Measurements from ENCODE around the gene RAB29.
A peak's percentile ranks its signal among the peaks of the same experiment; 100 is the strongest.
"Not testable (repeated sequence)": the region's sequence is repeated elsewhere in the genome, so short reads cannot be mapped to it uniquely, and the experiment has no call there.

RAB29 gene, protein sequence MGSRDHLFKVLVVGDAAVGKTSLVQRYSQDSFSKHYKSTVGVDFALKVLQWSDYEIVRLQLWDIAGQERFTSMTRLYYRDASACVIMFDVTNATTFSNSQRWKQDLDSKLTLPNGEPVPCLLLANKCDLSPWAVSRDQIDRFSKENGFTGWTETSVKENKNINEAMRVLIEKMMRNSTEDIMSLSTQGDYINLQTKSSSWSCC

DNA sequence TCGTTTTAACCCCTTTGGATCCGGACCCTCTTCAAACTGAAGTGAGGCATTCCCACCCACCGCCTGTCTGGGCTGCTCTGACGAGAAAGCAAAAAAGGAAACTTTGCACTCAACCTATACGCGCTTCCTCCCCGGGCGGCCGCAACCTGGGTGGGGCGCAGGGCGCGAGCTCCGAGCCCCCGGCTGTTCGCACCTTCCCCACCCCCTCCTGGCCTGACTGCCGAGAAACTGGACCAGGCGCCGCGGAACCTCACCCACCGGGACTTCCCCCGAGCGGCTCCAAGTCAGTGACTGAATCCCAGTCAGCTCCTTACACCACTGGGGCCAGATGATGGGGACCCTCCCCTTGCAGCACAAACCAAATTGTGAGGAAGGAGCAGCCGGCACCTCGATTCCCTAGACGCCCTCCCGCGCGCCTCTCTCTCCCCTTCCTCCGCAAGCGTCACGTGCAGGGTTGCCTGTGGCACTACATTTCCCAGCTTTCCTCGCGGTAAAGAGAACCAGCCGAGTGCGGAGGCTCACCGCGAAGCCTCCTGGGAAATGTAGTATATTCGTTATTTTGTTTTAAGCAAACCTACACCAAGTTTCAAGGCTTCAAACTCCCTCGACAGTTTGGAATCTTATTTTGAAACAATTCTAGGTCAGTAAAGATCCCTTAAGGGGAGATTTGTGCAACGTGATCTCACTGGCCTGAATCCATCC lies at the start of gene RAB29:
Gene RAB29, minus strand, starts transcription at position 468 of the 702 bp plus-strand sequence. CDS start 526 bp downstream, outside the sequence.
- DNase-seq = peak; percentile 76

DNA sequence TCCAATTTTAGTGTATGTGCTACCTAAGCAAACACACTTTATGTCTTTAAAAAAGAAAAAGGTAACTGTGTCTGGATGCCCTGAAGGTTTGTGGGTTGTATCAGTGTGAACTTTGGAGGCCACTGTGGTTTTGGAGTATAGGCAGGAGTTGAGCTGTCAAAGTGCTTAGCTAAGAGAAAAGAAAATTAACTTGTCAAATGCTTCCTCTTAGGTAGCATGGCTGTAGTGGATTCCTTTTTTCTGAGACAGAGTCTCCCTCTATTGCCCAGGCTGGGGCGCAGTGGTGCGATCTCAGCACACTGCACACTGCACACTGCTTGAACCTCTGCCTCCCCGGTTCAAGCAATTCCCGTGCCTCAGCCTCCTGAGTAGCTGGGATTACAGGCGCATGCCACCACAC lies 48.9 kb upstream of the RAB29 start:
- DNase-seq = no peak

DNA sequence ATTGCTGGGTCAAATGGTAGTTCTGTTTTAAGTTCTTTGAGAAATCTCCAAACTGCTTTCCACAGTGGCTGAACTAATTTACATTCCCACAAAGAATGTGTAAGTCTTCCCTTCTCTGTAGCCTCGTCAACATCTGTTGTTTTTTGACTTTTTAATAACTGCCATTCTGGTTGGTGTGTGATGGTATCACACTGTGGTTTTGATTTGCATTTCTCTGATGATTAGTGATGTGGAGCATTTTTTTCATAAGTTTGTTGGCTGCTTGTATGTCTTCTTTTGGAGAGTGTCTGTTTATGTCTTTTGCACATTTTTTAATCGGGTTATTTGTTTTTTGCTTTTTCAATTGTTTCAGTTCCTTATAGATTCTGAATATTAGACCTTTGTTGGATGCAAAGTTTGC lies 48.0 kb upstream of the RAB29 start:
- DNase-seq = not testable (repeated sequence)

GRCh38 chr1:205822397-205822796 lies 47.1 kb upstream of the RAB29 start:
- DNase-seq = no peak

GRCh38 chr1:205817988-205818387 lies 42.7 kb upstream of the RAB29 start:
- no peak for DNase-seq

DNA sequence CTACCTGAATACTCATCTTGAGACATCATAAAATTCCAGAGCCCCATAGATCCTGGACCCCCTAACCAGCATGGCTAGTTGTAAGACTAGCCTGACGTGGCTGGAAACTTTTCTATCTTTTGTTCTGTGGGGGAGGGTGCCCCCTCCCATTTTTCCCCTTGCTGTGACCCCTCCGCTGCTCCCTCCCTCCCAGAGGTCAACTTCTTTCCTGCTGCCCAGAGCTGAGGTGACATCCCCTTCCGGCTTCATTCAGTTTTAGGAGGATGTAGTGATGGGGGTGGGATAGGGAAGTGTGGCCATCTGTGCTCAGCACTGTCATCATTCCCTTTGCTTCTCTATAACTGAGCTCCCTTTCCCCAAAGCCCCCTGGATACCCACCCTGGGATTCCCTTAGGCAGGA lies 42.1 kb upstream of the RAB29 start:
- DNase-seq = no peak

- DNase-seq = no peak
Measured at GRCh38 chr1:205813755-205814058, 38.4 kb upstream of the RAB29 start.

GRCh38 chr1:205812878-205813754 lies 37.8 kb upstream of the RAB29 start, which contains the start of gene SLC41A1:
Gene SLC41A1 (minus strand): TSS chr1:205813198. CDS start chr1:205810441, 2,757 bp downstream.
- peak; percentile 85 for DNase-seq

- DNase-seq = peak; percentile 9
Measured at GRCh38 chr1:205812271-205812877, 37.1 kb upstream of the RAB29 start.

DNA sequence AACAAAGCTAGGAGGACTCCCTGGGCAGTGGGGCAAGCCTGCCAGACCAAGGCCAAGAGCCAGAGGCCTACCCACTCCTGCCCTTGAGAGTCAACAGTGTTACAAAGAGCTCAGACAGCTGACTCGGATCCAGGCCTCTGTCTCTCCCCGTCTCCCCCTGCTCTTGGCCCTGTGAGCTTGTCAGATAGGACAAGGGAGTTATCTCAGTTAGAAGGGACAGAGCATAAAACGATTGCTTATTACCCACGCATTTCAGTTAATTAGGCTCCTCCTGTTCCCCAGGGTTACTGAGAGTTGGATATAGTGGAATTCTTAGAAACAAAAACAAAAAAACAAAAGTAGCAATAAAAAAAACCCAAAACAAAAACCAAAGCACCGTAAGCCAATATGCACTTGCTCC lies 36.4 kb upstream of the RAB29 start:
- DNase-seq = no peak

DNA sequence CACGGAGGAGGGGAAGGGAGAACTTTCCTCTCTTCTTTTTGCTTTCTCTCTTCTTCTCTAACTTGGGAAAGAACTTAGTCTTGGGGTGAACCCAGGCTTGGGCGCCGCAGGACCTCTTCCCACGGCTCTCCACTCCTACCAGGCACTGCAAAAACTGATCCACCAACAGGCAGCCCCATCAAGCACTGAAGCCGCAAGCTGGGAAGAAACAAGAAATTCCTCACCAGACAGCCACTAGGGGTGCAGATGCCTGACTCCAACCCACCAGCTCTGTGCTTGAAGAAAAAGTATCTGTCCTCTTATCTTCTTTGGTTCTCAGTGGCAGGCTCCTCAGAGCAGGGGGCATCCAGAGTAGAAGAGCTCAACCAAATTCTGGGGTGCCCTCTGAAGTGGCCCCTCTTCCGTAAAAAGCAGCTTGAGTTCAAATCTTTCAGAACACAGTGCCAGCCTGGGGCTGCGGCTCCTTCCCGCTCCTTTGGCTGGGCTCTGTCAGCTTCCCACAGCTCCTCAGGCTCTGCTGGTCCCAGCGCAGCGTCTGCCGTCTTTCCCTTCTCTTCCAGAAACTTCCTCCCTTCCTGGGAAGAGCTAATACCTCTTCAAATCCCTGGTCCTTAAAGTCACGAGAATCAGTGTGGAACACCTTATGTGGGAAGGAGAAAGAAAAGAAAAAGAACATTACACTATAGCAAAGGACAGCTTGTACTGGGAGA lies 35.3 kb upstream of the RAB29 start:
- no peak for DNase-seq

- DNase-seq = no peak
Measured at GRCh38 chr1:205809942-205810345, 34.7 kb upstream of the RAB29 start.

DNA sequence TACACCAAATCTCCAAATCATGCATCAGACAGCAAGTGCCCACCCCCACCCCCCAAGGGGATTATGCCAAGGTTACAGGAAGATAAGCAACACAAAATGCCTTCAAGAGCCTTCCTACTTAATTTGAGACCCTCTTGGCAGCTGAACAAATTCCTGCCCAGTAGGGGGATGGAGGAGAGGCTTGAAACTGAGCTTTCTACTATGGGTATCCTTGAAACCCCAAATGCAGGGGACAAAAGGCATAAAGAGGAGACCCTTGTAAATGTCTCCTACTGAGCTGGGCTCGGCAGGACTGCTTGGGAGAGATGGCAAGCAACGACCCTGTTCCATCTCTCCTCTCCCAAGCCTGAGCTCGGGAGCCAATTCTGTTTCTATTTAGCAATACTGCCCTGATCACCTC lies 34.2 kb upstream of the RAB29 start:
- no peak for DNase-seq

- no peak for DNase-seq
Measured at GRCh38 chr1:205805082-205805711, 29.9 kb upstream of the RAB29 start.

DNA sequence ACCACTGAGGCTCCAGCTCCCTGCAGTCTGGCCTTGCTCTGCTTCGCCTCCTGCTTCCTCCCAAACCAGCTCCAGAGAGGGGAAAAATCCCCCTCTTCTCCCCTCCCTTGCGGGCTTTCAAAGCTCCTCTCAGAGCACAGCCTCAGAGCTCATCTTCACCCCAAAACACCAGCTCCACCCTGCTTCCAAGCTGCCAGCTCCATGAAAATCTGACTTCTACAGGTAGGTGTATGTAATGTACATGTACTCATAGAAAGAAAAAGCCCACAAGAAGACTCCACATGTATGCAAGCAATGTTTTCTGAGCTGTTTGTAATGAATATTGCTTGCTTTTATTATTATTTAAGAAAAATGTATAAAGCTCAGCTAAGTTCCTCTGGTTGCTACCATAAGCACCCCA lies 29.3 kb upstream of the RAB29 start:
- no peak for DNase-seq

GRCh38 chr1:205803986-205804385 lies 28.7 kb upstream of the RAB29 start:
- no peak for DNase-seq

DNA sequence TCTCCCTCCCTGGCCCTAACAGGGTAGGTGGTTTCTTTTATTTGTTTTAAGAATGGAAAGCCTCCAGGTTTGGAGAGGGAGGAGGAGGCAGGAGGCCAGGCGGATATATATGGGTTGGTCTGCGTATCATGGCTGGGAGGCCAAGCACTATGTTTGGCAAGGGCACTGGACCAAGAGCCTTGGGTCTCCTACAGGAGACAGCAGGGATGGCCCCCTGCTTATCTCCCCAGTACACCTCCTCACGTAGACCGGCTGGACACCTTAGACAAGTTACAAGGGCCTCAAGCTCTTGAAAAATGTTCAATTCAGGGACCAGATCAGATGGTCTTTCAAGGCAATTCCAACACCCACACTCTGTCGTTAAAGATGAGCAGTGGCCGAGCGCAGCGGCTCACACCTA lies 26.8 kb upstream of the RAB29 start:
- DNase-seq = no peak

DNA sequence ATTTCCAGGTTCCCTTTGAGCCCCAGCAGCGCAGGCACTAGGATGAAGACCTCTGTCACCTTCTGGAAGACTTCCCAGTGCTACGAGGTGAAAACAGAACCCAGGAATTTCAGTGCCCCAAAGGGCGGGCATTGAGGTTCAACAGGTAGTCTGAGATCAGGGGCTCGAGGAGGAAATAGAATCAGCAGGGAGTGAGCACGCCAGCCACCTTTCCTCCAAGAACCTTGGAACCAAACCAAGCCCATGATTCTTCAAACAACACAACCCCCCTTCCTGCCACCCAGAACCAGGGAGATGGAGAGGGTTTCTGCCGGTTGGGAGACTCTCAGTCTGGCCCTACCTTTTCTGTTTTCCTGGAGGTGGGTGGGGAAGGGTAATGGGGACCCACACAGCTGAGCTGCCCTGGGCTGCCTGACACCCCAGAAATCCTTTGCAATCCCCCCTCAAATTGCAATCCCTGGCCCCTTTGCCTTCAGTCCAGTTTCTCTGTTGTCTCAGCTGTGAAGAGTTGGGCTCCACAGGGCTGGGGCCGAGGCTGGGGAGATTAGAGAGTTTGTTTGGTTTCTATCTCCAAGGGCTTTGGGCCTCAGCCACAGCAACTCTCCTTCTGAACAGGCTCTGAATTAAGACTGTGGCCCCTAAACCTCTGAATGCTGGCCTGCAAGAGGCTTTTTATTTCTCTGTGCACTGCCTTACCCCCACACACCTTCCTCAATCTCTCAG lies 25.9 kb upstream of the RAB29 start:
- DNase-seq = no peak

DNA sequence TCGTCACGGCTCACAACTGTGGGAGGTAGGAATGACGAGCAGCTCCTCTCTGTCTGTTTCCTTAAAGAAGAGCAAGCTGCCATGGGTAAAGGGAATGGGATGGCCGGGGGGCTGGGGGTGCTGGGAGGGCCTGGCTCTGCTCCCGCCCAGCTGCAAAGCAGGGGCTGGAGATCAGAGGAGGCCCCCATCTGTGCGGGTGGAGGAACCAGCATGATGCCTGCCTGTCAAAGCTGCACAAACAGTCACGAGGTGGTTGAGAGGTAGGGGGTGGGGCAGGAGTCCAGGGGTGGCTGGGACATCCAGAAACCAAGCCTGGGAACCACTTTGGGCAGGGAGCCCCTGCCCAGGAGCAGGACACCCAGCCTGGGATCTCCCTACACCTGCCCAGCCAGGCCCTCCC lies 25.1 kb upstream of the RAB29 start:
- DNase-seq = no peak

- DNase-seq = no peak
Measured at GRCh38 chr1:205798577-205798976, 23.3 kb upstream of the RAB29 start.

DNA sequence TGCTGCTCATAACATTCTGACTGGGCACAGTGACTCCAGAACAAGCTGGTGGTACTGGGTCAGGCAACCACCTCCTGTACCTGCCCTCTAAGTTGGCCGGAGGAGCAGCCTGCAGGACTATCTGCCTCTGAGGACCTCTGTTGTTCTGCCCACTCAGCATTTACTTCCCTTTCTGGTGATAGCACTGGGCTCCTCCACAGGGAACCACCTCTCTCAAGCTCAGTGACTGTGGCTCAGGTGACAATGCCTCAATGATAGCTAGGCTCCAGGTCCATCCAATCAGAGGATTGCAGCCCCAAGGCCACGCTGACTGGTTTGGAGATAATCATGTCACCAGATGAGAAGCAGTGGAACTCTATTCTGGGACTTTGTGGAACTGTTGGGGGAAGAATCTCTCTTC lies 21.9 kb upstream of the RAB29 start:
- no peak for DNase-seq

Data from HCEC 1CT (cell line).